ENCODE data around the gene LRRD1. TPM values are rescaled to one million over a fixed set of nuclear protein-coding genes. Genes with fewer than 3 reads are reported as not detected.

LRRD1 gene
- total RNA-seq, 4 donors from 2014 or later = 0.13 to 0.29 (median 0.20) TPM; not detected in 1

- 42 to 45% methylated on average over 2 of the region's 2 CpGs for WGBS, 2 donors
- Histone ChIP-seq H3K27ac (no peak overlapping the region), H3K36me3 (no peaks in the 10 kb centered on the region), H3K9me3 (no peaks in the 10 kb centered on the region), H3K4me1 (peaks cover 5 to 7% of the 10 kb centered on the region in 2 donors), H3K4me3 (replicated peaks in 1 of 3) (no peak overlapping the region), H3K27me3 (no peaks in the 10 kb centered on the region)
- DNase-seq = no peak
- TF ChIP-seq POLR2A (IDR thresholded peaks at IDR 0.05) = no peak
- TF ChIP-seq CTCF (IDR thresholded peaks at IDR 0.05) = no peak
- intact Hi-C loops (cut with DNase I) = no loop called here
Observed at GRCh38 chr7:92137557-92137956, 41.4 kb downstream of the LRRD1 start.

- no peaks in the 10 kb centered on the region for H3K27me3 ChIP-seq
- H3K36me3 ChIP-seq = no peaks in the 10 kb centered on the region
- WGBS, 2 donors = 25 to 30% methylated on average over 20 to 21 of the region's 21 CpGs
- intact Hi-C loops (cut with DNase I) = no loop called here
- peak overlapping the region in 2 of 3 donors; percentile 57 to 96 for H3K4me3 ChIP-seq (replicated peaks in 1 of 3)
- no peaks in the 10 kb centered on the region for H3K9me3 ChIP-seq
- peak overlapping the region; percentile 97 to 99 (median 97) for H3K27ac ChIP-seq
- DNase-seq = no peak
- TF ChIP-seq POLR2A (IDR thresholded peaks at IDR 0.05) (no peak), CTCF (IDR thresholded peaks at IDR 0.05) (no peak)
- peaks cover 5 to 7% of the 10 kb centered on the region in 2 donors for H3K4me1 ChIP-seq
Observed at GRCh38 chr7:92135052-92135889, 43.7 kb downstream of the LRRD1 start.

- Histone ChIP-seq H3K36me3 (no peaks in the 10 kb centered on the region), H3K27me3 (no peaks in the 10 kb centered on the region), H3K4me1 (peaks cover 5 to 7% of the 10 kb centered on the region in 2 donors), H3K27ac (peak within 1 kb of the TSS; percentile 97 to 99 (median 97)), H3K9me3 (no peaks in the 10 kb centered on the region), H3K4me3 (replicated peaks in 1 of 3) (peak within 1 kb of the TSS; percentile 21 to 96 (median 57))
- TF ChIP-seq POLR2A (IDR thresholded peaks at IDR 0.05) (peak; percentile 55 to 84), CTCF (IDR thresholded peaks at IDR 0.05) (peak in 1 of 6 experiments; percentile 16)
- intact Hi-C loops (cut with DNase I) = loop anchor here (5.0 kb wide), 1 partner anchor 252 kb away; the partner anchor contains the start of gene MTERF1
- WGBS, 2 donors = 0% methylated on average over 36 of the region's 73 CpGs; no CpG with 5 or more reads in 1 of the 2 donors
- DNase-seq = peak; percentile 92 to 95
Observed at GRCh38 chr7:92134271-92135051, 44.5 kb downstream of the LRRD1 start, which contains the start of gene CYP51A1. Gene CYP51A1 (minus strand): TSS chr7:92134477. CDS start chr7:92134364, 113 bp downstream.

GRCh38 chr7:92133737-92134270, 45.1 kb downstream of the LRRD1 start:
- intact Hi-C loops (cut with DNase I) = loop anchor here (5.0 kb wide), 1 partner anchor 252 kb away; the partner anchor contains the start of gene MTERF1

More at GRCh38 chr7:92133737-92134270, 45.1 kb downstream of the LRRD1 start:
- H3K4me3 ChIP-seq (replicated peaks in 1 of 3) = peak overlapping the region; percentile 21 to 96 (median 57)
- no peaks in the 10 kb centered on the region for H3K9me3 ChIP-seq
- H3K36me3 ChIP-seq = no peaks in the 10 kb centered on the region
- TF ChIP-seq CTCF (IDR thresholded peaks at IDR 0.05) (peak; percentile 72 to 89 (median 80)), POLR2A (IDR thresholded peaks at IDR 0.05) (no peak)
- 0% methylated on average over 1 of the region's 42 CpGs; no CpG with 5 or more reads in 1 of the 2 donors for WGBS, 2 donors
- H3K27ac ChIP-seq = peak overlapping the region; percentile 97 to 99 (median 97)
- H3K27me3 ChIP-seq = no peaks in the 10 kb centered on the region
- peak; percentile 67 to 69 for DNase-seq
- H3K4me1 ChIP-seq = peaks cover 5 to 7% of the 10 kb centered on the region in 2 donors
